Measurements from ENCODE around the gene PFN3.

DNA sequence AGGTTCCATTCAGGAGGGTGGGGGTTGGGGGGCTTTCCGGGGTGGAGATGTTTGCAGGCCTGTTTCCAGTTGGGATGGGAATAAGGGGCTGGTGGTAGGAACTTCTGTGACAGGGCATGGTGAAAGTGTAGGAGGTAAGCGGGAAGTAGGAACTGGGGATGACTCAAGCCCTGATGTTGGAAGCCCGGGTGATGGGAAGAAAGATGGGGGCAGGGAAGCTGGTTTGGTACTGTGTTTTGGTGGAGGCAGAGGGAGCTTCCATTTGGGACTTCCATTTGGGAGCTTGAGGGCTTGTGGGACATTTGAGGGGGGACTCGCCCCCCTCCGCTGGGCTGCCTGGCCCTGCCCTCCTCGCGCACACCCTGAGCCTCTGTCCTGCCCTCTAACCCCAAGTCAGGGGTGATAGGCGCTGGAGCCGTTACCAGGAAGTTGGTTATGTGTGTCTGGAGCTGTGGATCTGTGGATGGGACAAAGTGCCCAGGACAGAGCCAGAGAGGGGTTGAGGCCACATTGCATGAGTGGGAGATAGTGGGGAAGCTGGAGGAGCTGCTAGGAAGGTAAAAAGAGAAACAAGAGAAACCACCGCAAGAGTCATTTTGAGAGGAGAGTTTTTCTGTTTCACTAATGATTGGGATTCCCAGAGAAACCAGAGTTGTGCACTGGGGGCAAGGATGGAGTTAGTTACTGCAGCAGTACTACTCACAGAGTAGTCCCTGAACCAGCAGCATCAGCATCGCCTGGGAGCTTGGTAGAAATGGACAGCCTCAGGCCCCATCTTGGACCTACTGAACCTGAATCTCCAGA lies 36.1 kb downstream of the PFN3 start:
- TF ChIP-seq, protein P1, sequence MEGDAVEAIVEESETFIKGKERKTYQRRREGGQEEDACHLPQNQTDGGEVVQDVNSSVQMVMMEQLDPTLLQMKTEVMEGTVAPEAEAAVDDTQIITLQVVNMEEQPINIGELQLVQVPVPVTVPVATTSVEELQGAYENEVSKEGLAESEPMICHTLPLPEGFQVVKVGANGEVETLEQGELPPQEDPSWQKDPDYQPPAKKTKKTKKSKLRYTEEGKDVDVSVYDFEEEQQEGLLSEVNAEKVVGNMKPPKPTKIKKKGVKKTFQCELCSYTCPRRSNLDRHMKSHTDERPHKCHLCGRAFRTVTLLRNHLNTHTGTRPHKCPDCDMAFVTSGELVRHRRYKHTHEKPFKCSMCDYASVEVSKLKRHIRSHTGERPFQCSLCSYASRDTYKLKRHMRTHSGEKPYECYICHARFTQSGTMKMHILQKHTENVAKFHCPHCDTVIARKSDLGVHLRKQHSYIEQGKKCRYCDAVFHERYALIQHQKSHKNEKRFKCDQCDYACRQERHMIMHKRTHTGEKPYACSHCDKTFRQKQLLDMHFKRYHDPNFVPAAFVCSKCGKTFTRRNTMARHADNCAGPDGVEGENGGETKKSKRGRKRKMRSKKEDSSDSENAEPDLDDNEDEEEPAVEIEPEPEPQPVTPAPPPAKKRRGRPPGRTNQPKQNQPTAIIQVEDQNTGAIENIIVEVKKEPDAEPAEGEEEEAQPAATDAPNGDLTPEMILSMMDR (IDR thresholded peaks at IDR 0.05; ENCODE audit: insufficient read depth, low read length): no peak
- TF ChIP-seq, protein P2, sequence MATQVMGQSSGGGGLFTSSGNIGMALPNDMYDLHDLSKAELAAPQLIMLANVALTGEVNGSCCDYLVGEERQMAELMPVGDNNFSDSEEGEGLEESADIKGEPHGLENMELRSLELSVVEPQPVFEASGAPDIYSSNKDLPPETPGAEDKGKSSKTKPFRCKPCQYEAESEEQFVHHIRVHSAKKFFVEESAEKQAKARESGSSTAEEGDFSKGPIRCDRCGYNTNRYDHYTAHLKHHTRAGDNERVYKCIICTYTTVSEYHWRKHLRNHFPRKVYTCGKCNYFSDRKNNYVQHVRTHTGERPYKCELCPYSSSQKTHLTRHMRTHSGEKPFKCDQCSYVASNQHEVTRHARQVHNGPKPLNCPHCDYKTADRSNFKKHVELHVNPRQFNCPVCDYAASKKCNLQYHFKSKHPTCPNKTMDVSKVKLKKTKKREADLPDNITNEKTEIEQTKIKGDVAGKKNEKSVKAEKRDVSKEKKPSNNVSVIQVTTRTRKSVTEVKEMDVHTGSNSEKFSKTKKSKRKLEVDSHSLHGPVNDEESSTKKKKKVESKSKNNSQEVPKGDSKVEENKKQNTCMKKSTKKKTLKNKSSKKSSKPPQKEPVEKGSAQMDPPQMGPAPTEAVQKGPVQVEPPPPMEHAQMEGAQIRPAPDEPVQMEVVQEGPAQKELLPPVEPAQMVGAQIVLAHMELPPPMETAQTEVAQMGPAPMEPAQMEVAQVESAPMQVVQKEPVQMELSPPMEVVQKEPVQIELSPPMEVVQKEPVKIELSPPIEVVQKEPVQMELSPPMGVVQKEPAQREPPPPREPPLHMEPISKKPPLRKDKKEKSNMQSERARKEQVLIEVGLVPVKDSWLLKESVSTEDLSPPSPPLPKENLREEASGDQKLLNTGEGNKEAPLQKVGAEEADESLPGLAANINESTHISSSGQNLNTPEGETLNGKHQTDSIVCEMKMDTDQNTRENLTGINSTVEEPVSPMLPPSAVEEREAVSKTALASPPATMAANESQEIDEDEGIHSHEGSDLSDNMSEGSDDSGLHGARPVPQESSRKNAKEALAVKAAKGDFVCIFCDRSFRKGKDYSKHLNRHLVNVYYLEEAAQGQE (IDR thresholded peaks at IDR 0.05; ENCODE audit: insufficient replicate concordance, low read depth): no peak
- TF ChIP-seq SPI1 (IDR thresholded peaks at IDR 0.05; ENCODE audit: borderline replicate concordance, low read depth): no peak
- TF ChIP-seq POLR2AphosphoS5 (IDR thresholded peaks at IDR 0.05; ENCODE audit: low read depth): no peak
- no peak for TF ChIP-seq GABPA (IDR thresholded peaks at IDR 0.05; ENCODE audit: low read depth)
